IPS-18a (cell line): ENCODE results near the gene LAMP1.
"Not testable (repeated sequence)": the region's sequence is repeated elsewhere in the genome, so short reads cannot be mapped to it uniquely, and the experiment has no call there.

ENCODE experiments used
- H3K27ac ChIP-seq: one replicate; pipeline ENCODE4 v1.5.1; 2013; ENCODE audit warnings: low read length
- H3K27me3 ChIP-seq: one replicate; pipeline ENCODE4 v1.6.1; 2013; ENCODE audit warnings: mild to moderate bottlenecking, low read length; ENCODE audit not compliant: control insufficient read depth, insufficient read depth
- H3K36me3 ChIP-seq: one replicate; pipeline ENCODE4 v1.6.1; 2013; ENCODE audit warnings: low read depth, low read length; ENCODE audit not compliant: control insufficient read depth
- H3K4me1 ChIP-seq: one replicate; pipeline ENCODE4 v1.6.1; 2013; ENCODE audit warnings: low read depth, low read length; ENCODE audit not compliant: control insufficient read depth
- H3K4me3 ChIP-seq: one replicate; pipeline ENCODE4 v1.5.1; 2013; ENCODE audit warnings: low read length
- H3K9ac ChIP-seq: one replicate; pipeline ENCODE4 v1.6.1; 2013; ENCODE audit warnings: mild to moderate bottlenecking, low read length, moderate library complexity
- H3K9me3 ChIP-seq: one replicate; pipeline ENCODE4 v1.6.1; 2013; ENCODE audit warnings: low read depth, low read length; ENCODE audit not compliant: control insufficient read depth

Gene LAMP1

DNA sequence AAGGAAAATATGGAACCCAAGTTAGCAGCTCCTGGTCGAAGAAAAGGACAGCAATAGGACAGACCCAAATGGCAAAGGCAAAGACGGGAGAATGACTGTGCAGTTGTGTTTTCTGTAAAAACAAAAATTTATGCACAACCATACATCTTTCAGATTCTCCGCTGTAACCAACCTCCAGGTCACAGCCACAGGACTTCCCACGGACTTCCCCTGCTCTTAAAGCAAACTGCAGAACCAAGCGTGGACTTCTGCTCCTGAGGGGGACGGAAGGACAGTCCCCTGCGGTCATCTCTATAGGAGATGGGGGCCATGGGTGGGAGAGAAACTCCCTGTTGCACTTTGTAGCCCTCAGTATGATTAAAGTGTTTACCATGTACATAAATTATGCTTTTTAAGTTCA lies 64.4 kb downstream of the LAMP1 start:
- no peaks in the 10 kb centered on the region for H3K27me3 ChIP-seq
- peaks cover 4% of the 10 kb centered on the region for H3K4me1 ChIP-seq
- no peak overlapping the region for H3K27ac ChIP-seq
- H3K9me3 ChIP-seq = no peaks in the 10 kb centered on the region
- H3K4me3 ChIP-seq = no peak overlapping the region
- no peak overlapping the region for H3K9ac ChIP-seq
- peaks cover 14% of the 10 kb centered on the region for H3K36me3 ChIP-seq

GRCh38 chr13:113364311-113364889 lies 67.4 kb downstream of the LAMP1 start:
- peaks cover 4% of the 10 kb centered on the region for H3K4me1 ChIP-seq
- no peak overlapping the region for H3K27ac ChIP-seq
- no peaks in the 10 kb centered on the region for H3K27me3 ChIP-seq
- no peak overlapping the region for H3K4me3 ChIP-seq
- no peaks in the 10 kb centered on the region for H3K9me3 ChIP-seq
- H3K36me3 ChIP-seq = peaks cover 11% of the 10 kb centered on the region
- no peak overlapping the region for H3K9ac ChIP-seq

DNA sequence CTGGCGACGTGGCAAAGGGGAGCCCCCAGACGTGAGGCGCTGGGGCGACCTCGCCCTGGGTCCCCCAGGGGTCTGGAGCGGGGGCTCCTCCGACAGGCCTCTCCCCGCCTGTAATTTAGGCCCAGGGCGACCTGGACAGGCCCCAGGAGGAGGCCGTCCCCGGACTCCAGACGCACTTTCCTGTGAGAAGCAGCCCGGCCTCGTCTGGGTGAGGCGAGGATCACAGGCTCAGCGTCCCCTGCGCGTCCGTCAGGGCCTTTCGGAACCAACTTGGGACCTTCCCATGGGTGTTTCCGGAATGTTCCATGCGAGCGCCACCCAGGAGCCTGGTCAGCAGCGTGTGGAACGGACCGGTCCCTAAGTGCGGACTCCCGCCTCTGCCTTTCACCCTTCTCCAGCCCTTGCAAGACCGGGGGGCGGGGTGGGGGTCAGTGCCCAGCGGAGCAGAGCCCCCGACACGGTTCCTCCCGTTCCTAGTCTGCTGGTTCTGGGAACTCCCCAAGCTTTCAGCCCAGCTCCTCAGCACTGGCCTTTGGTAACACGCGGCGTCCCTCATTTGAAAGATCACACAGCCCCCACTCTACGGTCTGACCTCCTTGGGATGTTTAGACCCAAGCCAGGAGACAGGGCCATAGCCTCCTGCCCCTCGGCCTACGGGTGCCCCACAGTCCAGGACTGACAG lies 68.0 kb downstream of the LAMP1 start:
- no peaks in the 10 kb centered on the region for H3K9me3 ChIP-seq
- no peaks in the 10 kb centered on the region for H3K27me3 ChIP-seq
- no peak overlapping the region for H3K4me3 ChIP-seq
- no peak overlapping the region for H3K27ac ChIP-seq
- no peak overlapping the region for H3K9ac ChIP-seq
- peaks cover 4% of the 10 kb centered on the region for H3K36me3 ChIP-seq
- peaks cover 4% of the 10 kb centered on the region for H3K4me1 ChIP-seq

DNA sequence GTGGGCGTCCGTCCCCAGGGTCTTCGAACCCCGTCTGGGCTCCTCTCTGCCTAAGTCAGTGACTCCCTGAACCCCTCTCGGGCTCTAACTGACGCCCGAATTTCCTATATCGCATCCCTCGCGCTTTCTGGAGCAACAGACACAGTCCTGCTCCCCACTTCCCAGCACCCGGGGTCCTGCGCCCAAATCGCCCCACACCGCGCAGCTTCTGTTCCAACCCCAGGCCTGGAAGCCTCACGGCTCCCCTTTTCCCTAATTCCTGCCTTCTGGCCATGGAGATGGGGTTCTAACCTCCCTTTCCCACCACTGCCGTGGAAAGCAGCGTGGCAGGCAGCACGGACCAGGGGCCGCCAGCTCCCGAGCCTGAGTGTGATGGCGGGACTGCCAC lies 68.5 kb downstream of the LAMP1 start:
- no peaks in the 10 kb centered on the region for H3K27me3 ChIP-seq
- no peak overlapping the region for H3K9ac ChIP-seq
- H3K27ac ChIP-seq = no peak overlapping the region
- H3K4me3 ChIP-seq = no peak overlapping the region
- no peaks in the 10 kb centered on the region for H3K36me3 ChIP-seq
- no peaks in the 10 kb centered on the region for H3K9me3 ChIP-seq
- H3K4me1 ChIP-seq = peaks cover 4% of the 10 kb centered on the region

DNA sequence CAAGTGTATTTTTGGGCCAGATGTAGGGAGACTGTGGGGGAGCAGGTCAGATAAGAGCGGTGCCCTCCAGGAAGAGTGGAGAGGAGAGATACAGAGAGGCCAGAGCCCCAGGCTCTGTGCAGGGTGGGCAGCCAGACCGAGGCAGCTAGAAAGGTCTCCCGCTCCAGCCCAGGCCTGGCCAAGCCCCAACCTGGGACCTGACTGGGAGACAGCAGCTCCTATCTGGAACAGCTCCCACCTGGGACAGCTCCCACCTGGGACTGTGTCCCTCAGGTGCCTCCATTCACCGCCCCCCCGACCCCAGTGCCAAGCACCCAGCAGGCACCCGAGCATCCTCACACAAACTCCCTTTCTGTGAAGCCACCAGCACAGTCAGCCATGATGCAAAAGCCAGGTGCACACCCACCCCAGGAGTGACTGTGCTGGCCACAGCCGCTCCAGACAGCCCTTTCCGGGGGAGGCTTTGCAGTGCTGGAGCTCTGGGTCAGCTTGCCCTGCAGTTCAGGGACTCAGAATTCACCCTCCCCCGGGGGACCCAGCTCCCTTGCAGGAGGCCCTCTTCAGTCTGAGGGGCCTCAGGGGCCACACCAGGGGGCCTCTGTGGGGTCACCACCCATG lies 69.0 kb downstream of the LAMP1 start:
- Histone ChIP-seq H3K4me1 (peaks cover 4% of the 10 kb centered on the region), H3K27me3 (no peaks in the 10 kb centered on the region), H3K4me3 (no peak overlapping the region), H3K9ac (no peak overlapping the region), H3K9me3 (no peaks in the 10 kb centered on the region), H3K27ac (no peak overlapping the region), H3K36me3 (no peaks in the 10 kb centered on the region)

DNA sequence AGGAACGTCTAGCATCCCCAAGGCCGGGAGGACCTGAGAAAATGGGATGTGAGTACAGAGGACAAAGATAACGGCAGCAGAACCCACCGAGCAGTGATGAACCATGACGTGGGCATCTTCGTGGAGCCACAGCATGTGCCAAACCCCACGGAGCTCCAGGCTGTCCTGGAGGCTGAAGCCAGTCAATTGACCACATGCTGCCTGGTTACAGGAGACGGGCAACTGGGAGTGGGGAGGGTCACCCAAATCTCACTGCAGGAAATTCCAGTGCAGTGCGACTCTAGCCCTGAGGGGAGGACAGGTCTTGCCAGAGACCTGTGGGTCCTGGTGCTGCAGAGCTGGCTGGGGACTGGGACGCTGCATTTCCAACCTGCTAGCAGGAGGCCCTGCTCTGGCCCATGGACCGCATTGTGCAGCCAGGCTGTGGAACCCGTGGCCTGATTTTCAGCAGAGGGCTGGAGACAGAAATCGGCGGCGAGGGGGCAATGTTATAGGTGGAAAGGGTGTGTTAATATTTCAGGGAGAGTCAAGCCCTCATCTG lies 70.1 kb downstream of the LAMP1 start:
- peaks cover 4% of the 10 kb centered on the region for H3K4me1 ChIP-seq
- H3K9me3 ChIP-seq = no peaks in the 10 kb centered on the region
- H3K4me3 ChIP-seq = no peak overlapping the region
- no peak overlapping the region for H3K27ac ChIP-seq
- no peaks in the 10 kb centered on the region for H3K27me3 ChIP-seq
- no peaks in the 10 kb centered on the region for H3K36me3 ChIP-seq
- no peak overlapping the region for H3K9ac ChIP-seq

DNA sequence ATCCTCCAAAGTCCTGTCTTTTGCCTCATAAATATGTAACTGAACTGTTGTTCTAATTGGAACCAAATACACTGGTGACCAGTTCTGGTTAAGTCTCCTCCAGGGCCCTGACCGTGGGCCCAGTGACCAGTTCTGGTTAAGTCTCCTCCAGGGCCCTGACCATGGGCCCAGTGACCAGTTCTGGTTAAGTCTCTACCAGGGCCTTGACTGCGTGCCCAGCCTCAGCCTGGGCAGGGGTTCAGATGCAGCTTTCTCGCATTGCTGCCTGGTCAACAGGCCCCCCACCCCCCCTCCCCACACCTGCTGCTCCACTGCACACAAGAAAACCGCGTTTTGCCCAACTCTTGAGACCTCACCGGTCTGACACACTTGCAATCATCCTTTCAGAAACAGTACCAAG lies 70.7 kb downstream of the LAMP1 start:
- H3K27me3 ChIP-seq = no peaks in the 10 kb centered on the region
- no peaks in the 10 kb centered on the region for H3K9me3 ChIP-seq
- no peak overlapping the region for H3K9ac ChIP-seq
- H3K36me3 ChIP-seq = no peaks in the 10 kb centered on the region
- peaks cover 4% of the 10 kb centered on the region for H3K4me1 ChIP-seq
- no peak overlapping the region for H3K4me3 ChIP-seq
- no peak overlapping the region for H3K27ac ChIP-seq

DNA sequence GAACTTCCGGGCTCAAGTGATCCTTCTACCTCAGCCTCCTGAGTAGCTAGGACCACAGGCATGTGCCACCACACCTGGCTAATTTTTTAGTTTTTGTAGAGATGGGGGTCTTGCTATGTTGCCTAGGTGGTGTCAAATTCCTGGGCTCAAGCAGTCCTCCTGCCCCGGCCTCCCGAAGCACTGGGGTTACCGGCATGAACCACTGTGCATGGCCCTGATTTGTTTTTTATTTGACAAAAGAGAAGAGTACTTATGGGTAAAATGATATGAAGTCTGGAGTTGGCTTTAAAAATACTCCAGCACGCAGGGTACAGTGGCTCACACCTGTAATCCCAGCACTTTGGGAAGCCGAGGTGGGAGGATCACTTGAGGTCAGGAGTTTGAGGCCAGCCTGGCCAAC lies 71.3 kb downstream of the LAMP1 start:
- H3K4me3 ChIP-seq, H3K27me3 ChIP-seq, H3K27ac ChIP-seq, H3K9ac ChIP-seq, H3K4me1 ChIP-seq, H3K9me3 ChIP-seq, H3K36me3 ChIP-seq: not testable (repeated sequence)

- Histone ChIP-seq H3K27ac (no peak overlapping the region), H3K4me3 (no peak overlapping the region), H3K36me3 (no peaks in the 10 kb centered on the region), H3K9me3 (no peaks in the 10 kb centered on the region), H3K27me3 (no peaks in the 10 kb centered on the region), H3K4me1 (peaks cover 4% of the 10 kb centered on the region), H3K9ac (no peak overlapping the region)
These were observed 72.2 kb downstream of the LAMP1 start for GRCh38 chr13:113369189-113369588.

GRCh38 chr13:113369881-113370280 lies 72.8 kb downstream of the LAMP1 start:
- no peaks in the 10 kb centered on the region for H3K4me1 ChIP-seq
- no peak overlapping the region for H3K4me3 ChIP-seq
- H3K27ac ChIP-seq = no peak overlapping the region
- no peaks in the 10 kb centered on the region for H3K27me3 ChIP-seq
- no peaks in the 10 kb centered on the region for H3K9me3 ChIP-seq
- H3K9ac ChIP-seq = no peak overlapping the region
- H3K36me3 ChIP-seq = no peaks in the 10 kb centered on the region

- Histone ChIP-seq H3K4me3 (no peak overlapping the region), H3K36me3 (no peaks in the 10 kb centered on the region), H3K27ac (no peak overlapping the region), H3K27me3 (no peaks in the 10 kb centered on the region), H3K9me3 (no peaks in the 10 kb centered on the region), H3K9ac (no peak overlapping the region), H3K4me1 (peaks cover 3% of the 10 kb centered on the region)
These were observed 74.0 kb downstream of the LAMP1 start for GRCh38 chr13:113371061-113371460.

DNA sequence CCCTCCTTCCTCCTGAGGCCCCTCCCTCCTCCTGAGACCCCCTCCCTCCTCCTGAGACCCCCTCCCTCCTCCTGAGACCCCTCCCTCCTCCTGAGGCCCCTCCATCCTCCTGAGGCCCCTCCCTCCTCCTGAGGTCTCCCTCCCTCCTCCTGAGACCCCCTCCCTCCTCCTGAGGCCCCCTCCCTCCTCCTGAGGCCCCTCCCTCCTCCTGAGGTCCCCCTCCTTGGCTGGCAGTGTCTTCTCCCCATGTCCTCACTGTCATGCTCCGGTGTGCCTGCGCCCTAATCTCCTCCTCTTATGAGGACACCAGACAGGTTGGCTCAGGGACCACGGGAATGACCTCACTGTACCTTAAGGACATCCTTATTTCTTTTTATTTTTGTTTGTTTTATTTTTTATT lies 74.7 kb downstream of the LAMP1 start:
- not testable (repeated sequence) for H3K9me3 ChIP-seq, H3K27me3 ChIP-seq, H3K4me3 ChIP-seq, H3K27ac ChIP-seq, H3K36me3 ChIP-seq, H3K9ac ChIP-seq, H3K4me1 ChIP-seq
